GM13977 (cell line): ENCODE data around the gene TACR1.

Experiments used
- DNase-seq: peaks from one replicate; pipeline ENCODE4 v3.0.0; 2012; ENCODE audit warnings: low spot score
- CTCF ChIP-seq: IDR thresholded peaks from 2 replicates; pipeline ENCODE4 v1.5.1; 2012; ENCODE audit warnings: mild to moderate bottlenecking, control low read depth; ENCODE audit not compliant: insufficient read depth; ENCODE audit errors: extremely low read depth, missing control alignments
- in situ Hi-C: fragments of 300-500 bp; cut with MboI; formaldehyde crosslinking; loops from one replicate; pipeline ENCODE4 v1.12.0; 2022; ENCODE audit warnings: low sequenced_read_pairs, low pct_unique_long_range_greater_than_20kb, mixed read lengths, inconsistent platforms; ENCODE audit not compliant: unreplicated experiment

Gene TACR1

GRCh38 chr2:75113231-75113869, 86.0 kb downstream of the TACR1 start:
- in situ Hi-C loops = no loop called here
- no peak for TF ChIP-seq CTCF
- DNase-seq = no peak

GRCh38 chr2:75108937-75109482, 90.3 kb downstream of the TACR1 start:
- in situ Hi-C loops = no loop called here
- TF ChIP-seq CTCF = no peak

GRCh38 chr2:75102011-75102410, 97.3 kb downstream of the TACR1 start:
- no peak for TF ChIP-seq CTCF
- in situ Hi-C loops = no loop called here
- DNase-seq = no peak

More at GRCh38 chr2:75108937-75109482, 90.3 kb downstream of the TACR1 start:
- DNase-seq = no peak

- no peak for TF ChIP-seq CTCF
- in situ Hi-C loops = no loop called here
- no peak for DNase-seq
Observed at GRCh38 chr2:75100801-75101151, 98.5 kb downstream of the TACR1 start.

GRCh38 chr2:75100011-75100800, 99.1 kb downstream of the TACR1 start:
- in situ Hi-C loops = no loop called here
- no peak for DNase-seq
- TF ChIP-seq CTCF = no peak

- no peak for DNase-seq
- TF ChIP-seq CTCF = no peak
- in situ Hi-C loops = no loop called here
Observed at GRCh38 chr2:75099521-75099922, 99.8 kb downstream of the TACR1 start.
